PC-3 (cell line): Measurements from ENCODE around the gene NR1D2. TPM values are rescaled to one million over a fixed set of nuclear protein-coding genes. Genes with fewer than 3 reads are reported as not detected.
A peak's percentile ranks its signal among the peaks of the same experiment; 100 is the strongest.

Source experiments
- ATAC-seq: fragments of 200-7000 bp; cut with Tn5 transposase; 2 replicates; pipeline ENCODE4 v1.9.1; 2020; ENCODE audit warnings: mild to moderate bottlenecking, moderate library complexity
- BruUV-seq: library from RNA; stranded (reverse); fragments of 400-500 nt; replicated peaks from 2 replicates; lab custom pipeline; 2021; lab: Mats Ljungman, UMichigan
- CTCF ChIA-PET: fragments of 300-600 bp; sonication (Branson Sonifier 250); formaldehyde crosslinking; loops from one replicate; lab custom pipeline; 2022; ENCODE audit warnings: antibody characterized with exemption; lab: Charles Lee
- POLR2A ChIA-PET: fragments of 300-600 bp; sonication (Branson Sonifier 250); formaldehyde crosslinking; loops from one replicate; lab custom pipeline; 2022; ENCODE audit warnings: antibody characterized with exemption; ENCODE audit not compliant: unreplicated experiment; lab: Charles Lee
- DNase-seq: peaks from one replicate; pipeline ENCODE4 v3.0.0-alpha.2; 2015
- H2AFZ ChIP-seq: fragments of 300-600 bp; sonication (generic); 2 replicates; pipeline ENCODE4 v1.6.0; 2016; ENCODE audit warnings: antibody characterized with exemption, low read length
- H3F3A ChIP-seq: fragments of 300-600 bp; sonication (generic); one replicate; pipeline ENCODE4 v1.6.0; 2017; ENCODE audit warnings: antibody characterized with exemption, low read length, control low read depth, mild to moderate bottlenecking; ENCODE audit not compliant: unreplicated experiment
- H3K27ac ChIP-seq: fragments of 300-600 bp; sonication (generic); 2 replicates; pipeline ENCODE4 v1.5.1; 2016; ENCODE audit warnings: mild to moderate bottlenecking, low read length
- H3K27me3 ChIP-seq: fragments of 300-600 bp; sonication (generic); 2 replicates; pipeline ENCODE4 v1.6.1; 2016; ENCODE audit warnings: low read length, mixed read lengths
- H3K36me3 ChIP-seq: fragments of 300-600 bp; sonication (generic); 2 replicates; pipeline ENCODE4 v1.6.1; 2016; ENCODE audit warnings: low read depth, mixed run types, low read length, mixed read lengths
- H3K4me1 ChIP-seq: fragments of 300-600 bp; sonication (generic); 2 replicates; pipeline ENCODE4 v1.5.1; 2016; ENCODE audit warnings: low read length; ENCODE audit not compliant: insufficient read depth
- H3K4me2 ChIP-seq: fragments of 300-600 bp; sonication (generic); 2 replicates; pipeline ENCODE4 v1.6.0; 2016; ENCODE audit warnings: low read length
- H3K4me3 ChIP-seq: fragments of 300-600 bp; sonication (generic); 2 replicates; pipeline ENCODE4 v1.5.1; 2016; ENCODE audit warnings: mild to moderate bottlenecking, low read length, mixed read lengths
- H3K79me2 ChIP-seq: fragments of 300-600 bp; sonication (generic); 2 replicates; pipeline ENCODE4 v1.6.1; 2017; ENCODE audit warnings: low read length, mixed read lengths
- H3K9ac ChIP-seq: fragments of 300-600 bp; sonication (generic); 2 replicates; pipeline ENCODE4 v1.6.0; 2016; ENCODE audit warnings: mild to moderate bottlenecking, low read length
- H3K9me2 ChIP-seq: fragments of 300-600 bp; sonication (generic); replicated peaks from 2 replicates; pipeline ENCODE4 v1.6.1; 2016; ENCODE audit warnings: mixed run types, low read length, mixed read lengths
- H3K9me3 ChIP-seq: fragments of 300-600 bp; sonication (generic); 2 replicates; pipeline ENCODE4 v1.6.1; 2016; ENCODE audit warnings: low read length, mixed read lengths
- H4K20me1 ChIP-seq: fragments of 300-600 bp; sonication (generic); 2 replicates; pipeline ENCODE4 v1.6.1; 2016; ENCODE audit warnings: low read length, mixed read lengths
- EZH2 ChIP-seq: fragments of 300-600 bp; sonication (generic); IDR thresholded peaks from one replicate; pipeline ENCODE4 v1.6.1; 2017; ENCODE audit warnings: antibody characterized with exemption, mild to moderate bottlenecking, low read length; ENCODE audit not compliant: unreplicated experiment
- EZH2phosphoT487 ChIP-seq: fragments of 300-600 bp; sonication (generic); IDR thresholded peaks from 2 replicates; pipeline ENCODE4 v1.6.1; 2018; ENCODE audit warnings: mild to moderate bottlenecking, antibody characterized with exemption, low read length, borderline replicate concordance
- intact Hi-C: fragments of 100-400 bp; cut with micrococcal nuclease; formaldehyde crosslinking; loops from 2 replicates; pipeline ENCODE4 v1.9.0; 2023
- total RNA-seq: library from RNA; depleted of rRNA; stranded (reverse); fragments of >200 nt; gene quantifications from 2 replicates; pipeline ENCODE4 v1.2.3, GENCODE V29; 2014
- TF ChIP-seq, protein P1 (sequence below): fragments of 300-600 bp; sonication (generic); conservative IDR thresholded peaks from 2 replicates; pipeline ENCODE4 v1.5.1; 2017; ENCODE audit warnings: antibody characterized with exemption, low read depth, mild to moderate bottlenecking, low read length

Gene NR1D2
- total RNA-seq, 1 experiment from 2014 or later = 24.7 TPM

DNA sequence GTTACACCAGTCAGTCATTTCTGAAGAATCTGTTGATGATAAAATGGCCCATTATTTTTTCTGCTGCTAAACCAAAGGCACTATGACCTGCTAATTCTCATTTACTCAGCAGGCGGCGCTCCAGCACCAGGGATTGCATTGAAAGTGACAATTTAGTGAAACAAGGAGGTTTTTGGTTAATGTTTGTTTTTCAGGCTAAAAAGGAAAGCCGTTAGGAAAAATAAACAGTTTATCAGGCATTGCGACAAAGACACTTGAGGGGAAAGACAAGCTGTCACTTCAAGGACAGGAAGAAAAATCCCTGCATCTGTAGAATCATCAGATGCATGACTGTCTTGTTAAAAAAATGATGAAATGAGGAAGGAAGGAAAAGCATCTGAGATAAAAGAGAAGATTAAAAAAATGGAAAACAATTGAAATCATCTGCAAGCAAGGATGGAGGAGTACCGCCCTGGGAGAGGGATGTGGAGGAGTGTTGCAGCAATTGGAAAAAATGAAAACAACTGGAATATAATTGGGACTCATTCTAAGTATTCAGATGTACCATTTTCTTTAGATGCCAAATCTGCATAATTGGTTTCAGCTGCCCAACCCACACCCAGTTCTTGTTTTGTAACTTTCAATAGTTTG, 54.0 kb downstream of the NR1D2 start:
- TF ChIP-seq, protein P1, sequence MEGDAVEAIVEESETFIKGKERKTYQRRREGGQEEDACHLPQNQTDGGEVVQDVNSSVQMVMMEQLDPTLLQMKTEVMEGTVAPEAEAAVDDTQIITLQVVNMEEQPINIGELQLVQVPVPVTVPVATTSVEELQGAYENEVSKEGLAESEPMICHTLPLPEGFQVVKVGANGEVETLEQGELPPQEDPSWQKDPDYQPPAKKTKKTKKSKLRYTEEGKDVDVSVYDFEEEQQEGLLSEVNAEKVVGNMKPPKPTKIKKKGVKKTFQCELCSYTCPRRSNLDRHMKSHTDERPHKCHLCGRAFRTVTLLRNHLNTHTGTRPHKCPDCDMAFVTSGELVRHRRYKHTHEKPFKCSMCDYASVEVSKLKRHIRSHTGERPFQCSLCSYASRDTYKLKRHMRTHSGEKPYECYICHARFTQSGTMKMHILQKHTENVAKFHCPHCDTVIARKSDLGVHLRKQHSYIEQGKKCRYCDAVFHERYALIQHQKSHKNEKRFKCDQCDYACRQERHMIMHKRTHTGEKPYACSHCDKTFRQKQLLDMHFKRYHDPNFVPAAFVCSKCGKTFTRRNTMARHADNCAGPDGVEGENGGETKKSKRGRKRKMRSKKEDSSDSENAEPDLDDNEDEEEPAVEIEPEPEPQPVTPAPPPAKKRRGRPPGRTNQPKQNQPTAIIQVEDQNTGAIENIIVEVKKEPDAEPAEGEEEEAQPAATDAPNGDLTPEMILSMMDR = peak; percentile 98
- TF ChIP-seq EZH2phosphoT487 (no peak), EZH2 (no peak)
- Histone ChIP-seq H3K4me3 (no peak overlapping the region), H3K4me1 (no peaks in the 10 kb centered on the region), H3K27ac (no peak overlapping the region), H2AFZ (no peak overlapping the region), H3F3A (no peaks in the 10 kb centered on the region), H3K36me3 (no peaks in the 10 kb centered on the region), H3K79me2 (no peaks in the 10 kb centered on the region), H3K9me3 (no peaks in the 10 kb centered on the region), H3K9me2 (no peaks in the 10 kb centered on the region), H3K9ac (no peak overlapping the region), H4K20me1 (no peaks in the 10 kb centered on the region), H3K4me2 (0 out of 2 replicates have a peak overlapping the region, but pooled peaks have one; percentile 19), H3K27me3 (no peaks in the 10 kb centered on the region)
- DNase-seq (peak; percentile 86), ATAC-seq (peak; percentile 55)
- BruUV-seq = no TSS peak
- ChIA-PET POLR2A (no interaction called here), CTCF (interaction anchor here (0.6 to 0.7 kb wide), 2 partner anchors 34 to 266 kb away, joined by 3 to 16 read pairs; no protein-coding TSS in a partner anchor)
- intact Hi-C loops = loop anchor here (1.0 to 10.0 kb wide), 7 partner anchors 168 to 1596 kb away; partner anchors contain the start of gene THRB

DNA sequence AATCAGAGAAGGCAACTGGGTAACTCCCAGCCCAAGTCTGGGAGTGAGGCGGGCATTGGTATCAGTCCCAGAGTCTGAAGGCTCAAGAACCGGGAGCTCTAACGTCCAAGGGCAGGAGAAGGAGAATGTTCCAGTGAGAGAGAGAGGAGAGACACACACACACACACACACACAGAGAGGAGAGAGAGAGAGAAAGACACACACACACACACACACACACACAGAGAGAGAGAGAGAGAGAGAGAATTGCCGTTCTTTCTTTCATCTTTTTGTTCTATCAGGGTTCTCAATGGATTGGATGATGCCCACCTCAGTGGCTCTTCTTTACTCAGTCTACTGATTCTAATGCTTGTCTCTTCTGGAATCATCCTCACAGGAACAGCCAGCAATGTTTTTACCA, 57.0 kb downstream of the NR1D2 start:
- H3K79me2 ChIP-seq = no peaks in the 10 kb centered on the region
- no peaks in the 10 kb centered on the region for H3K9me2 ChIP-seq
- no peak for DNase-seq
- no peak overlapping the region for H3K4me3 ChIP-seq
- ATAC-seq = no peak
- H3F3A ChIP-seq = no peaks in the 10 kb centered on the region
- H3K27me3 ChIP-seq = no peaks in the 10 kb centered on the region
- no peak overlapping the region for H3K4me2 ChIP-seq
- H3K9me3 ChIP-seq = no peaks in the 10 kb centered on the region
- CTCF ChIA-PET = interaction anchor here (0.7 kb wide), 1 partner anchor 761 kb away, joined by 7 read pairs; no protein-coding TSS in a partner anchor
- no peak overlapping the region for H3K27ac ChIP-seq
- POLR2A ChIA-PET = interaction anchor here (0.6 kb wide), 2 partner anchors 29 to 512 kb away, joined by 3 to 17 read pairs; no protein-coding TSS in a partner anchor
- no TSS peak for BruUV-seq
- H4K20me1 ChIP-seq = no peaks in the 10 kb centered on the region
- no peaks in the 10 kb centered on the region for H3K36me3 ChIP-seq
- no peak for TF ChIP-seq EZH2phosphoT487
- TF ChIP-seq, protein P1 = no peak
- no peak for TF ChIP-seq EZH2
- intact Hi-C loops = no loop called here
- H3K9ac ChIP-seq = no peak overlapping the region
- H2AFZ ChIP-seq = no peak overlapping the region
- H3K4me1 ChIP-seq = no peaks in the 10 kb centered on the region

DNA sequence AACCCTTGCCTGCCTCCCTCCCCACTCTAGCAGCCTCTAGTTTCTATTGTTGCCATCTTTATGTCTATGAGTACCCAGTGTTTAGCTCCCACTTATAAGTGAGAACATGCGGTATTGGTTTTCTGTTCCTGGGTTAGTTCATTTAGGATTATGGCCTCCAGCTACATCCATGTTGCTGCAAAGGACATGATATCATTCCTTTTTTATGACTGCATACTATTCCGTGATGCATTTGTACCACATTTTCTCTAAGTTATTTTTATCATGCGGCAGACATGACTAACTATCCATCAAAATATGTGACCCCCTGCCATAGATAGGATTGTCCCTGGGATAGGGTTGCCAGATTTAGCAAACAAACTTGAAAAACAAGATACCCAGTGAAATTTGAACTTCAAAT, 58.4 kb downstream of the NR1D2 start:
- Histone ChIP-seq H3K4me2 (no peak overlapping the region), H3K4me3 (no peak overlapping the region), H3K27me3 (no peaks in the 10 kb centered on the region), H3F3A (no peaks in the 10 kb centered on the region), H3K9me2 (no peaks in the 10 kb centered on the region), H3K9me3 (no peaks in the 10 kb centered on the region), H4K20me1 (no peaks in the 10 kb centered on the region), H2AFZ (no peak overlapping the region), H3K79me2 (no peaks in the 10 kb centered on the region), H3K9ac (no peak overlapping the region), H3K4me1 (no peaks in the 10 kb centered on the region), H3K36me3 (no peaks in the 10 kb centered on the region), H3K27ac (no peak overlapping the region)
- DNase-seq (no peak), ATAC-seq (no peak)
- TF ChIP-seq, protein P1 = no peak
- TF ChIP-seq EZH2phosphoT487 (no peak), EZH2 (no peak)
- CTCF ChIA-PET = no interaction called here
- no TSS peak for BruUV-seq
- POLR2A ChIA-PET = no interaction called here
- intact Hi-C loops = no loop called here
